WTC11 (cell line): Measurements from ENCODE around the gene FOCAD.

ENCODE experiments used
- CTCF ChIP-seq: fragments of 200-600 bp; IDR thresholded peaks from 2 replicates; pipeline ENCODE4 v1.8.0; 2022; ENCODE audit warnings: antibody characterized with exemption
- E2F4 ChIP-seq: sonication (generic); formaldehyde crosslinking; IDR thresholded peaks from 2 replicates; pipeline ENCODE4 v1.8.1; 2022; ENCODE audit warnings: low read depth, mild to moderate bottlenecking, moderate library complexity, missing genetic modification reagents, borderline replicate concordance
- FOXJ3 ChIP-seq: sonication (generic); formaldehyde crosslinking; IDR thresholded peaks from 2 replicates; pipeline ENCODE4 v1.9.0; 2021; ENCODE audit warnings: missing genetic modification reagents, mild to moderate bottlenecking, borderline replicate concordance
- GRHL2 ChIP-seq: fragments of 250-450 bp; sonication (Bioruptor Pico); IDR thresholded peaks from 2 replicates; pipeline ENCODE4 v1.8.0; 2022; ENCODE audit warnings: mild to moderate bottlenecking, moderate library complexity; ENCODE audit not compliant: insufficient replicate concordance, severe bottlenecking
- NR2C2 ChIP-seq: sonication (generic); formaldehyde crosslinking; IDR thresholded peaks from 2 replicates; pipeline ENCODE4 v1.8.0; 2022; ENCODE audit warnings: mild to moderate bottlenecking, missing genetic modification reagents
- PRDM15 ChIP-seq: sonication (generic); formaldehyde crosslinking; IDR thresholded peaks from 2 replicates; pipeline ENCODE4 v1.8.0; 2022; ENCODE audit warnings: missing genetic modification reagents
- SOX15 ChIP-seq: fragments of 250-450 bp; sonication (Bioruptor Pico); IDR thresholded peaks from 2 replicates; pipeline ENCODE4 v1.9.0; 2021; ENCODE audit warnings: mild to moderate bottlenecking
- TEAD4 ChIP-seq: sonication (generic); formaldehyde crosslinking; IDR thresholded peaks from 2 replicates; pipeline ENCODE4 v1.8.0; 2022; ENCODE audit warnings: mild to moderate bottlenecking, missing genetic modification reagents
- USF2 ChIP-seq: sonication (generic); formaldehyde crosslinking; IDR thresholded peaks from 2 replicates; pipeline ENCODE4 v1.8.1; 2023; ENCODE audit warnings: mild to moderate bottlenecking, missing genetic modification reagents, moderate library complexity
- ZBTB21 ChIP-seq: sonication (generic); formaldehyde crosslinking; IDR thresholded peaks from 2 replicates; pipeline ENCODE4 v1.8.1; 2023; ENCODE audit warnings: mild to moderate bottlenecking, missing genetic modification reagents, borderline replicate concordance
- ZNF317 ChIP-seq: sonication (generic); formaldehyde crosslinking; IDR thresholded peaks from 2 replicates; pipeline ENCODE4 v1.8.1; 2023; ENCODE audit warnings: low read depth, mild to moderate bottlenecking, moderate library complexity, missing genetic modification reagents, borderline replicate concordance

GRCh38 chr9:20790721-20791120 is 106.7 kb downstream of the FOCAD start:
- no peak for TF ChIP-seq CTCF
- no peak for TF ChIP-seq FOXJ3 (CRISPR knock-in tag)
- no peak for TF ChIP-seq ZNF317
- no peak for TF ChIP-seq PRDM15 (CRISPR knock-in tag)
- no peak for TF ChIP-seq ZBTB21 (CRISPR knock-in tag)
- TF ChIP-seq USF2 (CRISPR knock-in tag) = no peak
- no peak for TF ChIP-seq E2F4 (CRISPR knock-in tag)
- no peak for TF ChIP-seq GRHL2
- no peak for TF ChIP-seq NR2C2
- no peak for TF ChIP-seq TEAD4 (CRISPR knock-in tag)
- no peak for TF ChIP-seq SOX15 (CRISPR knock-in tag)
